HCT116 (cell line): Measurements from ENCODE around the gene SLC17A5. TPM values are rescaled to one million over a fixed set of nuclear protein-coding genes. Genes with fewer than 3 reads are reported as not detected.

Experiments used
- ATAC-seq: fragments of 200-7000 bp; cut with Tn5 transposase; 2 replicates; pipeline ENCODE4 v1.9.1; 2020; ENCODE audit warnings: mild to moderate bottlenecking, moderate library complexity
- BruUV-seq: library from RNA; stranded (reverse); fragments of 400-500 nt; replicated peaks from 2 replicates; lab custom pipeline; 2021; lab: Mats Ljungman, UMichigan
- CTCF ChIA-PET: fragments of 300-600 bp; sonication (Branson Sonifier 250); formaldehyde crosslinking; loops from one replicate; lab custom pipeline; 2021; ENCODE audit warnings: antibody characterized with exemption; lab: Charles Lee
- POLR2A ChIA-PET: fragments of 300-600, 350-600 bp; sonication (Branson Sonifier 250); formaldehyde crosslinking; loops from one replicate; lab custom pipeline; 2021; ENCODE audit warnings: antibody characterized with exemption; lab: Charles Lee
- RAD21 ChIA-PET, 2 experiments: fragments of 300-600 bp; sonication (Branson Sonifier 250); formaldehyde crosslinking; loops; one replicate each; lab custom pipeline; 2023; ENCODE audit warnings: low total read pairs in 2 of 2; ENCODE audit not compliant: uncharacterized antibody in 2 of 2, unreplicated experiment in 2 of 2, low non-redundant PET in 1 of 2; lab: Charles Lee
- DNase-seq: peaks from one replicate; pipeline ENCODE4 v3.0.0-alpha.2; 2010; ENCODE audit warnings: low read depth, low spot score
- H2AFZ ChIP-seq: fragments of 200-600 bp; shearing (Covaris generic), sonication (generic); 2 replicates; pipeline ENCODE4 v1.6.1; 2017; ENCODE audit warnings: low read depth, mixed run types, mixed read lengths, antibody characterized with exemption, low read length; ENCODE audit not compliant: poor library complexity, severe bottlenecking
- H3K27ac ChIP-seq: 2 replicates; pipeline ENCODE4 v1.5.1; 2012; ENCODE audit warnings: low read depth, low read length
- H3K27me3 ChIP-seq: fragments of 200-600 bp; sonication (generic); 2 replicates; pipeline ENCODE4 v1.6.1; 2016; ENCODE audit warnings: mixed run types, low read length, mixed read lengths; ENCODE audit not compliant: insufficient read depth
- H3K36me3 ChIP-seq, 2 experiments: fragments of 200-500 bp in 1 of 2; fragments of 200-600 bp in 1 of 2; sonication (Bioruptor generic) in 1 of 2; sonication (generic) in 1 of 2; 2 replicates each; pipeline versions ENCODE4 v1.5.1 to v1.6.1; 2014 to 2016; ENCODE audit warnings: low read length in 2 of 2, inconsistent platforms in 1 of 2, mixed read lengths in 1 of 2, mixed run types in 1 of 2; ENCODE audit not compliant: insufficient read depth in 2 of 2, control insufficient read depth in 1 of 2
- H3K4me1 ChIP-seq, 2 experiments: fragments of 200-600 bp in 1 of 2; sonication (generic) in 1 of 2; 2 replicates each; pipeline versions ENCODE4 v1.5.1 to v1.6.1; 2012 to 2017; ENCODE audit warnings: low read length in 2 of 2, inconsistent platforms in 1 of 2, mild to moderate bottlenecking in 1 of 2, mixed read lengths in 1 of 2, mixed run types in 1 of 2, moderate library complexity in 1 of 2; ENCODE audit not compliant: insufficient read depth in 2 of 2, control insufficient read depth in 1 of 2
- H3K4me2 ChIP-seq: fragments of 200-600 bp; sonication (generic); 2 replicates; pipeline ENCODE4 v1.6.1; 2017; ENCODE audit warnings: mixed run types, low read length, mixed read lengths
- H3K4me3 ChIP-seq, 2 experiments: fragments of 200-600 bp in 1 of 2; sonication (generic) in 1 of 2; replicated peaks in 1 of 2; 2 replicates each; pipeline ENCODE4 v1.5.1; 2011 to 2016; ENCODE audit warnings: low read length in 2 of 2, control low read depth in 1 of 2, low read depth in 1 of 2, mild to moderate bottlenecking in 1 of 2, mixed read lengths in 1 of 2, mixed run types in 1 of 2
- H3K79me2 ChIP-seq: fragments of 200-600 bp; sonication (generic); 2 replicates; pipeline ENCODE4 v1.6.1; 2017; ENCODE audit warnings: mild to moderate bottlenecking, mixed run types, low read length, moderate library complexity, mixed read lengths; ENCODE audit not compliant: insufficient read depth
- H3K9ac ChIP-seq: fragments of 200-600 bp; sonication (generic); 2 replicates; pipeline ENCODE4 v1.6.1; 2016; ENCODE audit warnings: low read length, mixed read lengths
- H3K9me2 ChIP-seq: fragments of 200-600 bp; sonication (generic), shearing (Covaris generic); 2 replicates; pipeline ENCODE4 v1.6.1; 2017; ENCODE audit warnings: mixed run types, mild to moderate bottlenecking, moderate library complexity; ENCODE audit not compliant: insufficient read depth
- H3K9me3 ChIP-seq, 2 experiments: fragments of 200-500 bp in 1 of 2; fragments of 200-600 bp in 1 of 2; sonication (Bioruptor generic) in 1 of 2; sonication (generic) in 1 of 2; 2 replicates each; pipeline ENCODE4 v1.6.1; 2014 to 2017; ENCODE audit warnings: low read length in 2 of 2, mixed read lengths in 2 of 2, inconsistent platforms in 1 of 2, low read depth in 1 of 2, mild to moderate bottlenecking in 1 of 2, mixed run types in 1 of 2, moderate library complexity in 1 of 2; ENCODE audit not compliant: control insufficient read depth in 1 of 2, insufficient read depth in 1 of 2
- H4K20me1 ChIP-seq: fragments of 200-600 bp; sonication (generic), shearing (Covaris generic); 2 replicates; pipeline ENCODE4 v1.6.1; 2017; ENCODE audit warnings: mixed run types, mild to moderate bottlenecking, moderate library complexity; ENCODE audit not compliant: insufficient read depth
- CBX3 ChIP-seq: IDR thresholded peaks from 2 replicates; pipeline ENCODE4 v1.6.1; 2012; ENCODE audit warnings: low read depth
- CTCF ChIP-seq, 3 experiments: fragments of 200-600 bp in 1 of 3; sonication (generic) in 1 of 3; IDR thresholded peaks in 2 of 3; conservative IDR thresholded peaks in 1 of 3; 2 replicates each; pipeline ENCODE4 v1.5.1; 2012 to 2017; ENCODE audit warnings: low read depth in 2 of 3, low read length in 2 of 3, antibody characterized with exemption in 1 of 3, borderline replicate concordance in 1 of 3, control low read depth in 1 of 3, mild to moderate bottlenecking in 1 of 3, mixed read lengths in 1 of 3, mixed run types in 1 of 3, moderate library complexity in 1 of 3; ENCODE audit not compliant: insufficient read depth in 1 of 3
- EGR1 ChIP-seq: IDR thresholded peaks from 2 replicates; pipeline ENCODE4 v1.6.1; 2012; ENCODE audit warnings: low read depth
- EZH2phosphoT487 ChIP-seq: fragments of 200-600 bp; IDR thresholded peaks from 2 replicates; pipeline ENCODE4 v1.6.1; 2018; ENCODE audit warnings: antibody characterized with exemption, borderline replicate concordance
- FOSL1 ChIP-seq: IDR thresholded peaks from 2 replicates; pipeline ENCODE4 v1.6.1; 2012; ENCODE audit warnings: low read depth
- POLR2AphosphoS5 ChIP-seq: IDR thresholded peaks from 2 replicates; pipeline ENCODE4 v1.6.1; 2011; ENCODE audit warnings: mild to moderate bottlenecking, low read depth, low read length, moderate library complexity
- TCF7L2 ChIP-seq: IDR thresholded peaks from 2 replicates; pipeline ENCODE4 v1.7.0; 2011; ENCODE audit warnings: borderline replicate concordance, inconsistent platforms; ENCODE audit not compliant: insufficient read depth, insufficient read length; ENCODE audit errors: extremely low read depth
- ZBTB33 ChIP-seq: IDR thresholded peaks from 2 replicates; pipeline ENCODE4 v1.6.1; 2011; ENCODE audit warnings: mild to moderate bottlenecking, low read length, moderate library complexity; ENCODE audit not compliant: insufficient replicate concordance; ENCODE audit errors: extremely low read depth
- intact Hi-C: fragments of 100-400 bp; cut with micrococcal nuclease; formaldehyde crosslinking; loops from 2 replicates; pipeline ENCODE4 v1.10.0; 2022
- total RNA-seq: library from RNA; stranded (reverse); gene quantifications from one replicate; pipeline ENCODE4 v1.2.1, GENCODE V29; 2021; ENCODE audit not compliant: unreplicated experiment

SLC17A5 gene
- total RNA-seq, 1 experiment from 2014 or later: 17.0 TPM

- RAD21 ChIA-PET: no interaction called here
- peak overlapping the region; percentile 81 for H3K9ac ChIP-seq
Measured at GRCh38 chr6:73581293-73581692, 72.5 kb downstream of the SLC17A5 start.

More at GRCh38 chr6:73581293-73581692, 72.5 kb downstream of the SLC17A5 start:
- H3K4me1 ChIP-seq: peaks cover 66 to 67% of the 10 kb centered on the region in 2 experiments
- ChIA-PET CTCF (interaction anchor here (0.9 kb wide), 1 partner anchor 59 kb away, joined by 3 read pairs; no protein-coding TSS in a partner anchor), POLR2A (interaction anchor here (1.5 to 4.9 kb wide), 3 partner anchors 59 to 71 kb away, joined by 6 to 68 read pairs (median 13); partner anchors contain the start of gene EEF1A1)
- TF ChIP-seq CTCF (IDR thresholded peaks at IDR 0.05 in 2 of 3, conservative IDR thresholded peaks at IDR 0.05 in 1 of 3; ENCODE audit: borderline replicate concordance in 1 of 3, insufficient read depth in 1 of 3, low read depth in 2 of 3, low read length in 2 of 3): no peak
- TF ChIP-seq EZH2phosphoT487: no peak
- no peak for TF ChIP-seq POLR2AphosphoS5
- no peak for TF ChIP-seq EGR1
- no peak for TF ChIP-seq ZBTB33
- peak; percentile 34; the same call in 1 of the 2 replicates for TF ChIP-seq CBX3
- no peak for TF ChIP-seq TCF7L2
- TF ChIP-seq FOSL1: no peak
- ATAC-seq (no peak), DNase-seq (no peak)
- no peak overlapping the region for H2AFZ ChIP-seq
- H3K9me3 ChIP-seq: no peaks in the 10 kb centered on the region
- H3K27me3 ChIP-seq: no peaks in the 10 kb centered on the region
- H3K79me2 ChIP-seq: no peaks in the 10 kb centered on the region
- peak overlapping the region; percentile 82 for H3K4me2 ChIP-seq
- no TSS peak for BruUV-seq
- H4K20me1 ChIP-seq: no peaks in the 10 kb centered on the region
- peak overlapping the region in 1 of 2 experiments; percentile 52; a peak in 2 of 4 replicates for H3K4me3 ChIP-seq
- H3K9me2 ChIP-seq: no peaks in the 10 kb centered on the region
- H3K36me3 ChIP-seq: no peaks in the 10 kb centered on the region
- intact Hi-C loops: loop anchor here (5.0 kb wide), 1 partner anchor 71 kb away; the partner anchor contains the start of gene SLC17A5
- H3K27ac ChIP-seq: peak overlapping the region; percentile 97
